Gastrocnemius medialis (tissue), 4 donors: ENCODE data around the gene ZDHHC7.

ENCODE experiments used
- POLR2A ChIP-seq, 2 donors: fragments of 450-650 bp; IDR thresholded peaks; one replicate each; pipeline ENCODE4 v1.6.1; 2017; ENCODE audit warnings: antibody characterized with exemption in 2 of 2, mild to moderate bottlenecking in 2 of 2, moderate library complexity in 2 of 2
- TF ChIP-seq, protein P1 (sequence below), 5 experiments: fragments of 450-650 bp in 3 of 5; fragments of 200-600 bp in 2 of 5; sonication (generic) in 2 of 5; IDR thresholded peaks in 4 of 5; conservative IDR thresholded peaks in 1 of 5; 1 replicate in 4 of 5; 2 replicates in 1 of 5; pipeline ENCODE4 v1.5.1; 2016 to 2019; ENCODE audit warnings: antibody characterized with exemption in 5 of 5, mild to moderate bottlenecking in 3 of 5, moderate library complexity in 3 of 5

DNA sequence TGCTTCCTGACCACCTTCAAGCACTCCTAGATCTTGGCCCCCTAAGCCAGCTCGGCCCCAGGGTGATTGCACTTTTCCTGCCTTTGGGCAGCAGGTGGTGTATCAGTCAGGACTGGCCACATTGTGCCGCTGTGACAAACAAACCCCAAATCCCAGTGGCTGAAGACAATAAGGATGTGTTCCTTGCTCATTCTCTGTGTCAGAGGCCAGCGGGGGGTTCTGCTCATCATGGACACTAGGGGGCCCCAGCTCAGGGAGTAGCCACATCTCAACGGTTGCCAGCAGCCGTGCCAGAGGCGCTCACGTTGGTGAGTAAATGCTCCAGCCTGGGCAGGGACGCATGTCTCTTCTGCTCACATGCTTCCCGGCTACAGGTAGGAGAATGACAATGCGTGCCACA is 60.4 kb downstream of the ZDHHC7 start:
- no peak for TF ChIP-seq POLR2A (IDR thresholded peaks at IDR 0.05)
- TF ChIP-seq, protein P1, sequence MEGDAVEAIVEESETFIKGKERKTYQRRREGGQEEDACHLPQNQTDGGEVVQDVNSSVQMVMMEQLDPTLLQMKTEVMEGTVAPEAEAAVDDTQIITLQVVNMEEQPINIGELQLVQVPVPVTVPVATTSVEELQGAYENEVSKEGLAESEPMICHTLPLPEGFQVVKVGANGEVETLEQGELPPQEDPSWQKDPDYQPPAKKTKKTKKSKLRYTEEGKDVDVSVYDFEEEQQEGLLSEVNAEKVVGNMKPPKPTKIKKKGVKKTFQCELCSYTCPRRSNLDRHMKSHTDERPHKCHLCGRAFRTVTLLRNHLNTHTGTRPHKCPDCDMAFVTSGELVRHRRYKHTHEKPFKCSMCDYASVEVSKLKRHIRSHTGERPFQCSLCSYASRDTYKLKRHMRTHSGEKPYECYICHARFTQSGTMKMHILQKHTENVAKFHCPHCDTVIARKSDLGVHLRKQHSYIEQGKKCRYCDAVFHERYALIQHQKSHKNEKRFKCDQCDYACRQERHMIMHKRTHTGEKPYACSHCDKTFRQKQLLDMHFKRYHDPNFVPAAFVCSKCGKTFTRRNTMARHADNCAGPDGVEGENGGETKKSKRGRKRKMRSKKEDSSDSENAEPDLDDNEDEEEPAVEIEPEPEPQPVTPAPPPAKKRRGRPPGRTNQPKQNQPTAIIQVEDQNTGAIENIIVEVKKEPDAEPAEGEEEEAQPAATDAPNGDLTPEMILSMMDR (IDR thresholded peaks at IDR 0.05 in 4 of 5, conservative IDR thresholded peaks at IDR 0.05 in 1 of 5): no peak
